Right lobe of liver (tissue), 6 donors: ENCODE data around the gene U2AF1L4. TPM values are rescaled to one million over a fixed set of nuclear protein-coding genes. Genes with fewer than 3 reads are reported as not detected.
A peak's percentile ranks its signal among the peaks of the same experiment; 100 is the strongest.

Experiments used
- ATAC-seq, 4 donors: fragments of 200-7000 bp; cut with Tn5 transposase; one replicate each; pipeline ENCODE4 v1.9.1; 2020; ENCODE audit warnings: mild to moderate bottlenecking in 4 of 4, moderate library complexity in 4 of 4
- DNase-seq, 3 donors: peaks; one replicate each; pipeline ENCODE4 v3.0.0-alpha.2; 2020
- H3K27ac ChIP-seq, 3 donors: fragments of 200-600 bp; one replicate each; pipeline ENCODE4 v1.8.0; 2022
- H3K27me3 ChIP-seq, 2 donors: fragments of 200-600 bp; one replicate each; pipeline ENCODE4 v1.8.0; 2022
- H3K36me3 ChIP-seq, 4 donors: fragments of 200-600 bp; sonication (generic) in 1 of 4; one replicate each; pipeline versions ENCODE4 v1.5.1 to v1.8.0; 2017 to 2022; ENCODE audit warnings: control low read depth in 1 of 4
- H3K4me1 ChIP-seq, 4 donors: fragments of 200-600 bp; sonication (generic) in 1 of 4; one replicate each; pipeline versions ENCODE4 v1.5.1 to v1.8.0; 2017 to 2022; ENCODE audit warnings: control low read depth in 1 of 4
- H3K4me3 ChIP-seq, 3 donors: fragments of 200-600 bp; one replicate each; pipeline ENCODE4 v1.8.0; 2022
- H3K9me3 ChIP-seq, 4 donors: fragments of 200-600 bp; sonication (generic) in 1 of 4; one replicate each; pipeline versions ENCODE4 v1.5.1 to v1.8.0; 2017 to 2022; ENCODE audit warnings: control low read depth in 1 of 4
- POLR2A ChIP-seq: fragments of 450-650 bp; IDR thresholded peaks from one replicate; pipeline ENCODE4 v1.6.1; 2017; ENCODE audit warnings: antibody characterized with exemption, mild to moderate bottlenecking
- WGBS: methylation state at CpG from one replicate; pipeline ENCODE4 v1.1.6; 2018; ENCODE audit warnings: low coverage, low lambda C conversion rate; ENCODE audit not compliant: insufficient coverage; ENCODE audit errors: missing lambda C conversion rate; 5-methylcytosine and 5-hydroxymethylcytosine counted together
- intact Hi-C, 2 donors: fragments of 100-400 bp; cut with DNase I; formaldehyde crosslinking; loops; one replicate each; pipeline versions ENCODE4 v1.11.2 to v1.14.1; 2022
- total RNA-seq, 6 experiments: library from RNA; depleted of rRNA in 2 of 6; stranded (reverse); fragments of >200 nt in 2 of 6; fragmentation: NEBNext Ultra II Directional in 3 of 6; extraction: Animal tissue kit (Norgen Biotek cat#: 25700) in 3 of 6; gene quantifications; one replicate each; pipeline versions ENCODE4 v1.1.0 to v1.2.4, GENCODE V29; 2016 to 2023
- TF ChIP-seq, protein P1 (sequence below), 4 donors: fragments of 200-600 bp in 3 of 4; fragments of 450-650 bp in 1 of 4; IDR thresholded peaks; one replicate each; pipeline versions ENCODE4 v1.5.1 to v1.8.0; 2016 to 2022; ENCODE audit warnings: antibody characterized with exemption in 4 of 4, mild to moderate bottlenecking in 2 of 4
- donor health status: DM: no; HTN: yes; CAD: no.
- donor health status: DM: no; HTN: no; CAD: no.
- donor health status: DM: no; HTN: no; CAD: no.
- donor health status: DM: no; HTN: yes; CAD: no.
- donor health status: DM: no; HTN: yes; CAD: no.

Gene U2AF1L4
- total RNA-seq, 6 experiments from 2014 or later = 11.3 to 19.9 (median 17.5) TPM

DNA sequence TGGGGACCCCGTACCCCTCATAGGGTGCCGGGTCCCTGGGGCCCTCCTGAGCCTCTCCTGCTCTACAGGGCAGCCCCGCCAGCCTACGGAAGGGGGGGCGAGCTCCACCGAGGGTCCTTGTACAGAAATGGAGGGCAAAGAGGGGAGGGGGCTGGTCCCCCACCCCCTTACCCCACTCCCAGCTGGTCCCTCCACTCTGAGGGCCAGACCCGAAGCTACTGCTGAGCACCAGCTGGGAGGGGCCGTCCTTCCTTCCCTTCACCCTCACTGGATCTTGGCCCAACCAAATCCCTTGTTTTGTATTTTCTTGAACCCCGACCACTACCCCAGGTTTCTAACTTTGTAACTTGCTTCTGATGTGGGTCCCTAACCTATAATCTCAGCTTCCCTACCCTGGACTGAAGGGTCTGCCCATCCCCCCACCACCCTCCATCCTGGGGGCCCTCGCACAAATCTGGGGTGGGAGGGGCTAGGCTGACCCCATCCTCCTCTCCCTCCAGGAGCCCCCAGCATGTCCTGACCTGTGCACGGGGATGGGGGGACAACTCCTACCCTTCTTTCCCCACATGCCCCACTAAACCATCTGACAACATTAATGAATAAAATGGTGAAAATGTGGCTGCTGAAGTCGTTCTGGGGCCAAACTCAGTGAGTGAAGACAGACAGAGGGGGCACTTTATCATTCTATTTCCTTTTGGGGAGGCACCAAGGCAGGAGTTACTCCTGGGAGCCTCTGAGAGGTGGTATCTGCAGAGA is 43.2 kb upstream of the U2AF1L4 start:
- H3K36me3 ChIP-seq = no peaks in the 10 kb centered on the region
- ATAC-seq = no peak
- WGBS = 84% methylated on average over 6 of the region's 12 CpGs
- DNase-seq = no peak
- no peak overlapping the region for H3K27ac ChIP-seq
- TF ChIP-seq, protein P1, sequence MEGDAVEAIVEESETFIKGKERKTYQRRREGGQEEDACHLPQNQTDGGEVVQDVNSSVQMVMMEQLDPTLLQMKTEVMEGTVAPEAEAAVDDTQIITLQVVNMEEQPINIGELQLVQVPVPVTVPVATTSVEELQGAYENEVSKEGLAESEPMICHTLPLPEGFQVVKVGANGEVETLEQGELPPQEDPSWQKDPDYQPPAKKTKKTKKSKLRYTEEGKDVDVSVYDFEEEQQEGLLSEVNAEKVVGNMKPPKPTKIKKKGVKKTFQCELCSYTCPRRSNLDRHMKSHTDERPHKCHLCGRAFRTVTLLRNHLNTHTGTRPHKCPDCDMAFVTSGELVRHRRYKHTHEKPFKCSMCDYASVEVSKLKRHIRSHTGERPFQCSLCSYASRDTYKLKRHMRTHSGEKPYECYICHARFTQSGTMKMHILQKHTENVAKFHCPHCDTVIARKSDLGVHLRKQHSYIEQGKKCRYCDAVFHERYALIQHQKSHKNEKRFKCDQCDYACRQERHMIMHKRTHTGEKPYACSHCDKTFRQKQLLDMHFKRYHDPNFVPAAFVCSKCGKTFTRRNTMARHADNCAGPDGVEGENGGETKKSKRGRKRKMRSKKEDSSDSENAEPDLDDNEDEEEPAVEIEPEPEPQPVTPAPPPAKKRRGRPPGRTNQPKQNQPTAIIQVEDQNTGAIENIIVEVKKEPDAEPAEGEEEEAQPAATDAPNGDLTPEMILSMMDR (IDR thresholded peaks at IDR 0.05) = no peak
- TF ChIP-seq POLR2A = no peak
- no peaks in the 10 kb centered on the region for H3K27me3 ChIP-seq
- no peak overlapping the region for H3K4me3 ChIP-seq
- peaks cover 0 to 4% (median 0%) of the 10 kb centered on the region in 4 donors for H3K4me1 ChIP-seq
- H3K9me3 ChIP-seq = no peaks in the 10 kb centered on the region
- intact Hi-C loops = no loop called here

DNA sequence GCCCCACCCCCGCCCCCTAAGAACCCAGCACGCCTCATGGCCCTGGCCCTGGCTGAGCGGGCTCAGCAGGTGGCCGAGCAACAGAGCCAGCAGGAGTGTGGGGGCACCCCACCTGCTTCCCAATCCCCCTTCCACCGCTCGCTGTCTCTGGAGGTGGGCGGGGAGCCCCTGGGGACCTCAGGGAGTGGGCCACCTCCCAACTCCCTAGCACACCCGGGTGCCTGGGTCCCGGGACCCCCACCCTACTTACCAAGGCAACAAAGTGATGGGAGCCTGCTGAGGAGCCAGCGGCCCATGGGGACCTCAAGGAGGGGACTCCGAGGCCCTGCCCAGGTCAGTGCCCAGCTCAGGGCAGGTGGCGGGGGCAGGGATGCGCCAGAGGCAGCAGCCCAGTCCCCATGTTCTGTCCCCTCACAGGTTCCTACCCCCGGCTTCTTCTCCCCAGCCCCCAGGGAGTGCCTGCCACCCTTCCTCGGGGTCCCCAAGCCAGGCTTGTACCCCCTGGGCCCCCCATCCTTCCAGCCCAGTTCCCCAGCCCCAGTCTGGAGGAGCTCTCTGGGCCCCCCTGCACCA is 42.1 kb upstream of the U2AF1L4 start:
- ATAC-seq = no peak
- TF ChIP-seq, protein P1 (IDR thresholded peaks at IDR 0.05) = no peak
- TF ChIP-seq POLR2A = no peak
- Histone ChIP-seq H3K27ac (no peak overlapping the region), H3K4me3 (no peak overlapping the region), H3K9me3 (no peaks in the 10 kb centered on the region), H3K4me1 (peaks cover 0 to 4% (median 0%) of the 10 kb centered on the region in 4 donors), H3K27me3 (no peaks in the 10 kb centered on the region), H3K36me3 (no peaks in the 10 kb centered on the region)
- no CpG with 5 or more reads among the region's 15 CpGs for WGBS
- DNase-seq = no peak
- intact Hi-C loops = no loop called here

DNA sequence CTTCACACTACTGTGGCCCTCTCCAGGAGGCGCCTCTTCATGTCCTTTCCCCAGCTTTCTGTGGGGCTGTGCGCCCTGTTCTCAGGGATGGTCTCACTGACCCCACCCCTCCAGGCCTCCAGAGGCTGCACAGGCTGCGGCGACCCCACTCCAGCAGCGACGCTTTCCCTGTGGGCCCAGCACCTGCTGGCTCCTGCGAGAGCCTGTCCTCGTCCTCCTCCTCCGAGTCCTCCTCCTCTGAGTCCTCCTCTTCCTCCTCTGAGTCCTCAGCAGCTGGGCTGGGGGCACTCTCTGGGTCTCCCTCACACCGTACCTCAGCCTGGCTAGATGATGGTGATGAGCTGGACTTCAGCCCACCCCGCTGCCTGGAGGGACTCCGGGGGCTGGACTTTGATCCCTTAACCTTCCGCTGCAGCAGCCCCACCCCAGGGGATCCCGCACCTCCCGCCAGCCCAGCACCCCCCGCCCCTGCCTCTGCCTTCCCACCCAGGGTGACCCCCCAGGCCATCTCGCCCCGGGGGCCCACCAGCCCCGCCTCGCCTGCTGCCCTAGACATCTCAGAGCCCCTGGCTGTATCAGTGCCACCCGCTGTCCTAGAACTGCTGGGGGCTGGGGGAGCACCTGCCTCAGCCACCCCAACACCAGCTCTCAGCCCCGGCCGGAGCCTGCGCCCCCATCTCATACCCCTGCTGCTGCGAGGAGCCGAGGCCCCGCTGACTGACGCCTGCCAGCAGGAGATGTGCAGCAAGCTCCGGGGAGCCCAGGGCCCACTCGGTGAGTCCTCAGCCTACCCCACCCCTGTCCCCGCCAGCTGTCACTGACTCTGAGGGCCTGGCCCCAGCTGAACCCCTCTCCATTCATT is 41.3 kb upstream of the U2AF1L4 start:
- intact Hi-C loops = no loop called here
- Histone ChIP-seq H3K36me3 (no peaks in the 10 kb centered on the region), H3K9me3 (no peaks in the 10 kb centered on the region), H3K4me3 (no peak overlapping the region), H3K27me3 (no peaks in the 10 kb centered on the region), H3K4me1 (peaks cover 0 to 1% (median 0%) of the 10 kb centered on the region in 4 donors), H3K27ac (no peak overlapping the region)
- TF ChIP-seq POLR2A = no peak
- TF ChIP-seq, protein P1 (IDR thresholded peaks at IDR 0.05) = no peak
- no peak for ATAC-seq
- 73% methylated on average over 9 of the region's 31 CpGs for WGBS
- peak in 1 of 3 donors; percentile 43 for DNase-seq

DNA sequence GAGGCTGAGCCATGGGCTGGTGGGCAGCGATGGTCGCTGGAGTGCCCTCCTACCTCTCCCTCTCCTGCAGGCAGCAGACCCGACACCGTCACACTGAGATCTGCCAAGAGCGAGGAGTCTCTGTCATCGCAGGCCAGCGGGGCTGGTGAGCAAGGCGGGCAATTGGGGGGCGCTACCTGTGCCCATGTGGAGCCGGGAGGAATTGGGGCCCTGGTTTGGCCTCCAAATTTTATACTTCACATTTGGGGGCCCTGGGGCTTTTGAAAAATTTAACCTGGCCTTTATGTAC is 40.1 kb upstream of the U2AF1L4 start:
- Histone ChIP-seq H3K27ac (no peak overlapping the region), H3K27me3 (no peaks in the 10 kb centered on the region), H3K4me3 (no peak overlapping the region), H3K9me3 (no peaks in the 10 kb centered on the region), H3K36me3 (no peaks in the 10 kb centered on the region), H3K4me1 (no peaks in the 10 kb centered on the region)
- TF ChIP-seq POLR2A = no peak
- TF ChIP-seq, protein P1 (IDR thresholded peaks at IDR 0.05) = no peak
- no CpG with 5 or more reads among the region's 10 CpGs for WGBS
- intact Hi-C loops = no loop called here
- no peak for DNase-seq
- no peak for ATAC-seq
